Stimulated activated CD8-positive, alpha-beta memory T cell treated with anti-CD3 and anti-CD28 coated beads, Interleukin-15, amount 100 ng/mL, for 24 hours (primary cell): ENCODE measurements around the gene ACOT11.

Experiments used
- DNase-seq: peaks from one replicate; pipeline ENCODE4 v3.0.0-alpha.2; 2020; ENCODE audit warnings: low read depth

Gene ACOT11

DNA sequence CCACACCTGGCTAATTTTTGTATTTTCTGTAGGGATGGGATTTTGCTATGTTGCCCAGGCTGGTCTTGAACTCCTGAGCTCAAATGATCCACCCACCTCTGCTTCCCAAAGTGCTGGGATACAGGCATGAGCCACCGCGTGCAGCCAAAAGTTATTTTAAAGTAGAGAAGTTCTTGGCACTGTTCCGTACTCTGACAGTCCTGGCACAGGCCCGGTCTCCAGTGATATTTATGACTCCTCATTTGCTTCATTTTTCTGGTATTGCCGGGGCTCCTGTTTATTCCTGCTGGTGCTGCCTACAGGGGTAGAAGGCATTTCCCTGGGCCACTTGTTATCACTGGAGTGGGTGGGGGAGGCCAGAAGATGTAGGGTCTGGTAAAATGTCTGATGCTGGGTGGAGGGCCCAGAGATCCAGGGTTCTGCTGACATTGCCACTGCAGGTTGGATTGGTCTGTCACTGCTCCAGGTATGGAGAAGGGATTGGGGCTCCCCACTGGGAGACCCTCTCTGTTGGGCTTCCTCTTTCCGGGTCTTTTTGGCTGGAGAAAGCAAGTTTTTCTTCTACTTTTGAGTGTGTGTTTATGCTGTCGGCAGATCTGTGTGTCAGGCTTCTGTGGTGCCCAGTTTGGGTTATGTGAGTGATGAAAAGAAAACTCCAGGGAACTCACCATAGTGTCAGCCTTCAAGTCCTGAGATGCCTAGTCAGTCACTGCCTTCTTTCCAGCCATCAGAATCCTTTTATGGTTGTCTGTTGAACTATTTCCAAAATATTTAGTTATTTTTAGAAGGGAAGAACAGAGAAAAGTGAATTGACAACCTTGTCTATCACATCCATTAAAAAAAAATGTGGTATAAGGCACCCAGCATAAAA, 98.0 kb downstream of the ACOT11 start:
- DNase-seq = no peak

DNA sequence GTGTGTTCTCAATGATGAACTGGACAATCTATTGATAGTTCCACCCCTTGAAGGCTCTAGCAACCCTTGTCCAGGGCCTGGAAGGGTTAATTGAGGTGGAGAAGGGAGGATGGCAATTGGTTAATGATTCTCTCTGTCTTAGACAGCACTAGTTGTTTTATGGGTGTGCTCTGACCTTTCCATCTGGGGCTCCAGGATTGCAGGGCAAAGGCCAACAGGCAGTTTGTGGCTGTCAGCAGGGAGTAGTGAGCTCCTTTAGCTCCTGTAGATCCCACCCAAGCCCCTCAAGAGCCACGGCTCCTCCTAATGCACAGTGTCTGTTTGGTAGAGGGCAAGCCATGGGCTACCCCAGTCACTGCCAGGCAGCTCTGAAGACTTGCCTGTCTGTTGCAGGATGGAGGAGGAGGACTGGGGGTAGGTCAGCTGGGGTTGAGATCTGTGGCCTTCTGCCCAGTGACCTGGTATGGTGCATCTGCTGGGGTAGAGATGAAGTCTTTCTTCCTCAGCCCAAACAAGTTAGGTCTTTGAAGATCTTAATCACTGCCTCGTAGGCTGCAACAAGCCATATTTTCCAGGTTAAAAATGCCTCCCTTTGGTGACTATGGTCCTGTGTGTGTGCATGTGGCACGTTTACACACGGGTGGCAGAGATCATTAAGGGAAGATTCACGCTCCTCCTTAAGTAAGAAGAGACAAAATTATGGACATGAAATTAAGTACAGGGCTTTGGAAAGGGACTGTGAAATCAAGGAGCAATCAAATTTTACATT, 101.3 kb downstream of the ACOT11 start:
- DNase-seq = no peak

DNA sequence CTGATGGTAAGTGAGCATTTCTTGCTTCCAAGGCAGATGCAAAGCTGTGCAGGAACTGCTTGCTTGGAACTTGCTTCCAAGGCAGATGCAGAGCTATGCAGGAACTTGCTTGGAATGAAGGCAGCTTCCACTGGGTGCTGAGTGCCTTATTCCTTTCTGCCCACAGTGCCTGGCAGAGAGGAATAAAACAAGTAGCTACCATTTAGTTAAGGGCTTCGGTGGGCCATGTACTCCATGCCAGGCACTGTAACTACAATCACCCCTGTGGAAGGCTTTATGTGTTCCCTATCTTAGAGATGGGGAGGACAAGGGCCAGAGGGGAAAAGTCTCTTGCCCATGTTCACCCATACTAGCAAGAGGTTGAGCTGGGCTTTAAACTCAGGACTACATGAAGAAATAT, 101.9 kb downstream of the ACOT11 start:
- DNase-seq = no peak

DNA sequence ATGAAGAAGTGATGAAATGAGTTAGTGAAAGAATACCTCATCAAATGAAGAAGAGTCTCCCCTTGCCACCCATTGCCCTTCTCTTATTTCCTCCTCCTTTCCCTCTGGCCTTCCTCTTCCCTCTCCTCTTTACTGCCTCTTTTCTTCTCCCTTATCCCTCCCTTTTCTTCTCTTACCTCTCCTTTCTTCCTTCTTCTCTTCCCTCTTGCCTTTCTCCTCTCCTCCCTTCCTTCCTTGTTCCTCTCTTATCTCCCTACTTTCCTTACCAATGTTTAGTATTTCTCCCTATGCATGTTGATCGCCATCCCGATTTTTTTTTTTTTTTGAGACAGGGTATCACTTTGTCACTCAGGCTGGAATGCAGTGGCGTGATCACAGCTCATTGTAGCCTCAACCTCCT, 102.4 kb downstream of the ACOT11 start:
- DNase-seq = no peak

DNA sequence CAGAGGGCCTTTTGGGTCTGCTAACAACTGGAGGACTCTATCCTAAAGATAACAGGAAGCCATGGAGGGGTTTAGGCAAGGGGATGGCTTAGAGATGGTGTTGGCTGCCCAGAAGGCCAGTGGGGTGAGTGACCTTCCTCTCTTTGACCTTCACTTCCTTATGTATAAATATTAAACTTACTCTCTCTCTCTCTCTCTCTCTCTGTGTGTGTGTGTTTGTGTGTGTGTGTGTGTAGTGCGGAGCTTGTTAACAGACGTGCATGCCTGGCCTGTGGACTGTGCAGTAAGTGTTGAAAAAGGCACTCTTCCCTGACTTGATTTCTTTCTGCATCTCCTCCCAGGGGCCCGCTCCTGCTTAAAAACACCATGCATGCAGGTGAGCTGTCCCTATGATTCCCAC, 103.6 kb downstream of the ACOT11 start:
- DNase-seq = no peak

DNA sequence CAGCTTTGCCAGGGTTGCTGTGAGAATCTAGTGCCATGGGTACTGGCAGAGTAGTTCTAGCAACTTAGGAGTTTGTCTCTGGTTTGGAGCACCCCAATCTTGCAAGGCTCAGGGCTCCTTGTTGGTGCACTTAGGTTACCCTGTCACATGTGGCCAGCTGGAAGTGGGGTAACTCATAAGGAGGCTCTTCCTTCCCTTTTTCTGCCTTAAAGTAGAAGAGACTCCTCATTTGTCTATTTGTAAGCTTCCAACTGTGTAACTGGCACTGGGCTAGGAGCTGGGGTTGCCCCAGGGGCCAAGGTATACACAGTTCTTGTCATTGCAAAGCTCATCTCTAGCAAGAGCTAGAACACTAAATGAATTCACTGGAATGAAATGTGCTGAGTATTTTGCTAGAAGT, 104.1 kb downstream of the ACOT11 start:
- DNase-seq = no peak

DNA sequence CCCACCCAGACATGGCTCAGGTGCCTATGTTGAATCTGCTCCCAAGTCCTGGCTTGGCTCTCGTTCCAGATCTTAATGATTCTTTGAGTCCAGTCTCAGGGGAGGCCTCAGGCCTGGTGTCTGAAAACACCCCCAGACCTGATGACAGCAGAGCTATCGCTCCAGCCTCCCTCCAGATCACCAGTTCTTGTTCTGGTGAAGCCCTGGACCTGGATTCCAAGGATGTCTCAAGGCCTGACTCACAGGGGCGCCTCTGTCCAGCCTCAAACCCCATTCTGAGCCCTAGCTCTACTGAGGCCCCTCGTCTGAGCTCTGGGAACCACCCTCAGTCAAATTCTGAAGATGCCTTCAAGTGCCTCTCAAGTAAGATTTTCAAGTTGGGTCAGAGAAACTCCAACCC, 105.0 kb downstream of the ACOT11 start:
- DNase-seq = no peak

DNA sequence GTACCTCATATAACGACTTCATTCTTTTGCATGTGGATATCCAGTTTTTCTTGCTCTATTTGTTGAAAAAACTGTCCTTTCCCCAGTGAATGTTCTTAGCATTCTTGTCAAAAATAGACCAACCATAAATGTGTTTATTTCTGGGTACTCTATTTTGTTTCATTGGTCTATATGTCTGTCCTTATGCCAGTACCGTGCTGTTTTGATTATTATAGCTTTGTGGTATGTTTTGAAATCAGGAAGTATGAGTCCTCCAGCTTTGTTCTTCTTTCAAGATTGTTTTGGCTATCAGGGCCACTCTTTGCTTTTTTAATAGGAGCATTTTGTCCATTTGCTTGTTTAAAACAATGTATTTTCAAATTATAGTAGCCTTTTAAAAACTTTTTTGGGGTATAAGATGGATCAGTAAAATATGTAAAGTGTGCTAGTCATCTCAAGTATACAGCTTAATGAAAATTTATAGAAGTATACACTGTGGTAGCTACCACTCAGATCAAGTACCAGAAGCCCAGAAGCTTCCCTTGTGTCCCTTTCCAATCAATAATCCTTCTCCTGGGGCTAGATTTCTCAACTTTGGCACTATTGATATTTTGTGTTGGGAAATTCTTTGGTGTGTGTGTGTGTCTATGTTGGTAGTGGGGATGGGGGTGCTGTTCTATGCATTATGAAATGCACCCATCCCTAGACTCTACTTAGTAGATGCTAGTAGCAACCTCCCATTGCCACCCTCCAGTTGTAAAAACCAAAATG, 110.3 kb downstream of the ACOT11 start:
- no peak for DNase-seq
